ENCODE data around the gene STRADA. TPM values are rescaled to one million over a fixed set of nuclear protein-coding genes. Genes with fewer than 3 reads are reported as not detected.

The STRADA gene
- total and polyA plus RNA-seq, 2 donors (not counting 3 experiments of a cell fraction or from before 2014, with no cell fraction given), result 47.0 to 53.6 TPM

DNA sequence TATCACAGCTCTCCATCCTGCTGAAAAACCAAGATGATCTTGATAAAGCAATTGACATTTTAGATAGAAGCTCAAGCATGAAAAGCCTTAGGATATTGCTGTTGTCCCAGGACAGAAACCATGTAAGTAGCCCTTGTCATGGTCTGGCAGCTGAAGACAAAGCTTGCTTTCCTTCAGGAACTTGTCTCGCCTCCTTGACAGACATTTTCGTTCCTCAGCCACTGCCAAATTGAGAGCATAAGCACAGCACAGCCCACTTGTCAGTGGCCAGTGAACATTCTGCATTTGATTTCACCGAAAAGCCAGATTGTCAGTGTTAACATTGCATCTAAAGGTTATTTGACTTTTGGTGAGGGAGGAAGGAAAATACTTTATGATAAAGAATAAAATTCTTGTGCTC is 83.8 kb downstream of the STRADA start:
- H3K9ac ChIP-seq (replicated peaks; ENCODE audit: extremely low read depth, insufficient read depth, low read length), result no peak overlapping the region
- no peak overlapping the region for H3K4me3 ChIP-seq (replicated peaks in 1 of 3; ENCODE audit: insufficient read depth in 1 of 3, low read depth in 1 of 3, low read length in 3 of 3)
- no peak overlapping the region for H3K4me2 ChIP-seq (ENCODE audit: insufficient read depth, low read length)
- H3K9me1 ChIP-seq (replicated peaks; ENCODE audit: control insufficient read depth, extremely low read depth, insufficient read depth, low read length), result no peaks in the 10 kb centered on the region
- H3K4me1 ChIP-seq (ENCODE audit: control insufficient read depth, extremely low read depth, insufficient read depth, low read length), result no peaks in the 10 kb centered on the region
- dilution Hi-C loops (cut with MboI; ENCODE audit: extremely low pct_ligation_motif_present, low sequenced_read_pairs), result no loop called here
- intact Hi-C loops (cut with micrococcal nuclease), result no loop called here
- H3K79me2 ChIP-seq (ENCODE audit: control insufficient read depth, insufficient read depth, low read length), result no peaks in the 10 kb centered on the region
- no peaks in the 10 kb centered on the region for H4K20me1 ChIP-seq (replicated peaks; ENCODE audit: control insufficient read depth, extremely low read depth, insufficient read depth, low read length)
- H2AFZ ChIP-seq (ENCODE audit: low read depth, low read length), result no peak overlapping the region
- no TSS peak for BruUV-seq (replicated peaks)
- FAIRE-seq, result no peak
- H3K27ac ChIP-seq (ENCODE audit: insufficient read depth, low read depth, low read length), result no peak overlapping the region
- ChIA-PET POLR2A (no interaction called here), CTCF (no interaction called here)
- peaks cover 7 to 11% of the 10 kb centered on the region in 2 experiments for H3K36me3 ChIP-seq (ENCODE audit: control insufficient read depth in 2 of 2, extremely low read depth in 1 of 2, insufficient read depth in 2 of 2, low read length in 2 of 2)
- DNase-seq (ENCODE audit: low read depth, low spot score), result no peak
- TF ChIP-seq CTCF (IDR thresholded peaks at IDR 0.05; ENCODE audit: extremely low read depth in 1 of 2, insufficient read depth in 1 of 2, low read depth in 1 of 2, low read length in 2 of 2), result no peak
- TF ChIP-seq EZH2 (IDR thresholded peaks at IDR 0.05; ENCODE audit: borderline replicate concordance, low read depth, low read length, severe bottlenecking), result no peak
- no peak for TF ChIP-seq MAX (IDR thresholded peaks at IDR 0.05; ENCODE audit: insufficient read depth, insufficient read length)
- no peak for TF ChIP-seq FOS (IDR thresholded peaks at IDR 0.05; ENCODE audit: borderline replicate concordance, insufficient read depth, low read length)
- no peak for TF ChIP-seq POLR2A (IDR thresholded peaks at IDR 0.05; ENCODE audit: low read depth, low read length)
- no peak for TF ChIP-seq JUN (IDR thresholded peaks at IDR 0.05; ENCODE audit: borderline replicate concordance, insufficient read depth, insufficient read length, low read depth)
- TF ChIP-seq GATA2 (IDR thresholded peaks at IDR 0.05; ENCODE audit: insufficient read depth, insufficient read length, low read depth, low read length), result no peak
- TF ChIP-seq POLR2AphosphoS5 (IDR thresholded peaks at IDR 0.05; ENCODE audit: insufficient read depth, low read depth, low read length), result no peak
- no peak for TF ChIP-seq MYC (IDR thresholded peaks at IDR 0.05; ENCODE audit: low read depth, low read length)
- H3K27me3 ChIP-seq (ENCODE audit: control insufficient read depth in 2 of 2, insufficient read depth in 2 of 2, low read length in 2 of 2), result no peaks in the 10 kb centered on the region
- H3K9me3 ChIP-seq (replicated peaks; ENCODE audit: control insufficient read depth, insufficient read depth, low read length), result no peaks in the 10 kb centered on the region

Measured in endothelial cell of umbilical vein (primary cell).